Thyroid gland (tissue), 4 donors: ENCODE data around the gene SEC14L2.

ENCODE experiments used
- CTCF ChIP-seq, 6 experiments: fragments of 200-600 bp in 3 of 6; fragments of 450-650 bp in 3 of 6; sonication (generic) in 3 of 6; IDR thresholded peaks; one replicate each; pipeline ENCODE4 v1.5.1; 2016 to 2019; ENCODE audit warnings: antibody characterized with exemption in 6 of 6, mild to moderate bottlenecking in 2 of 6, inconsistent platforms in 1 of 6, moderate library complexity in 1 of 6
- POLR2A ChIP-seq, 2 donors: fragments of 450-650 bp; IDR thresholded peaks; one replicate each; pipeline ENCODE4 v1.6.1; 2017; ENCODE audit warnings: antibody characterized with exemption in 2 of 2, mild to moderate bottlenecking in 2 of 2, moderate library complexity in 1 of 2

GRCh38 chr22:30474121-30474520 lies 77.3 kb downstream of the SEC14L2 start:
- TF ChIP-seq CTCF (IDR thresholded peaks at IDR 0.05) (no peak), POLR2A (IDR thresholded peaks at IDR 0.05) (no peak)
